OCI-LY1 (cell line): Measurements from ENCODE around the gene KRT8.

Source experiments
- EZH2 ChIP-seq: fragments of 200-600 bp; sonication (generic), shearing (Covaris generic); IDR thresholded peaks from 2 replicates; pipeline ENCODE4 v1.8.0; 2017; ENCODE audit warnings: borderline replicate concordance, mixed run types, mild to moderate bottlenecking, antibody characterized with exemption, low read length, moderate library complexity, mixed read lengths
- TF ChIP-seq, protein P1 (sequence below): fragments of 200-600 bp; sonication (generic), shearing (Covaris generic); IDR thresholded peaks from 2 replicates; pipeline ENCODE4 v1.5.1; 2017; ENCODE audit warnings: mild to moderate bottlenecking, antibody characterized with exemption, low read length, moderate library complexity, mixed read lengths

DNA sequence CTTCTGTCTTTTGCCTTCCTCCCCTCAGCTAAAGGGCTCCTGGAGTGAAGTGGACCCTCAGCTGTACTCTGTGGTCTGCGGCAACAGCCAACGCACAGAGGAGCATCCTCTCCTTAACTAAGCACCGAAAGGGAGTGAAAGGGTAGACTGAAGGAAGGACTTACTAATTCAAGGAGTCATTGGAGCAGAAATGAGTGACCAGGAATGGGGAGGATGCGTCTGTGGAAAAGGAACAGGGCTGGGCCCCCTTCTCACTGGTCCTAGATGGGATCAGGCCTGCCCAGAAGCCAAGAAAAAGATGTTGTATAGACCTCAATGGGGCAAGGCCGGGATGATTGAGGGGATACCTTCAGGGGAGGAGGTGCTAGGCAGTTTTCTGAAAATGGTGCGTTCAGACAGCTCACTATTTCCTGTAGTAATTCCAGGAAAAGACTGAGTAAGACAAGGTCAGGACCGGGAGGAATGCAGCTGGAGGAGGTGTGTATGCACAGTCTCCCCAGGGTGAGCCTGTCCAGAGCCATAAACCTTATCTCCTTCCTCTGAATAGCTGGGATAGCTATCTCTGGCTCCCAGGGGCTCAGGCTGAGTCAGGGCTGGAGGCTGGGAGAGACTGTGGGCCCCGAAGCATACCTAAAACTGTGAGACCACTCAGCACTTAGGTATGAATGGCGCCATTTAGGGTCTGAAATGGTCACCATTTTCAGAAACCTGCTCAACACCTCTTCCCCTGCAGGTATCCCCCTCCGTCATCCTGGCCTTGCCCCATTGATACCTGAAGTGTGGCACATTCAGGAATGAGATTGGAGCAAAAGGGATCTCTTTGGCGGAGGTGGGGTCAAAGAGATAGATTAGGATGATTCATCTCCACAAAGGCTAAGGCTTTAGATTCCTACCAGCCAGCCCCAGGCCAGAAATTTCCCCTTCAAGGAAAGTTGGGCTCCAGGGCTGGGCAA, 20.2 kb upstream of the KRT8 start:
- TF ChIP-seq, protein P1, sequence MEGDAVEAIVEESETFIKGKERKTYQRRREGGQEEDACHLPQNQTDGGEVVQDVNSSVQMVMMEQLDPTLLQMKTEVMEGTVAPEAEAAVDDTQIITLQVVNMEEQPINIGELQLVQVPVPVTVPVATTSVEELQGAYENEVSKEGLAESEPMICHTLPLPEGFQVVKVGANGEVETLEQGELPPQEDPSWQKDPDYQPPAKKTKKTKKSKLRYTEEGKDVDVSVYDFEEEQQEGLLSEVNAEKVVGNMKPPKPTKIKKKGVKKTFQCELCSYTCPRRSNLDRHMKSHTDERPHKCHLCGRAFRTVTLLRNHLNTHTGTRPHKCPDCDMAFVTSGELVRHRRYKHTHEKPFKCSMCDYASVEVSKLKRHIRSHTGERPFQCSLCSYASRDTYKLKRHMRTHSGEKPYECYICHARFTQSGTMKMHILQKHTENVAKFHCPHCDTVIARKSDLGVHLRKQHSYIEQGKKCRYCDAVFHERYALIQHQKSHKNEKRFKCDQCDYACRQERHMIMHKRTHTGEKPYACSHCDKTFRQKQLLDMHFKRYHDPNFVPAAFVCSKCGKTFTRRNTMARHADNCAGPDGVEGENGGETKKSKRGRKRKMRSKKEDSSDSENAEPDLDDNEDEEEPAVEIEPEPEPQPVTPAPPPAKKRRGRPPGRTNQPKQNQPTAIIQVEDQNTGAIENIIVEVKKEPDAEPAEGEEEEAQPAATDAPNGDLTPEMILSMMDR = no peak
- no peak for TF ChIP-seq EZH2
